Stimulated activated CD8-positive, alpha-beta memory T cell treated with anti-CD3 and anti-CD28 coated beads, Interleukin-4, amount 100 ng/mL, for 4 hours (primary cell): ENCODE measurements around the gene ALS2.
"Not testable (repeated sequence)": the region's sequence is repeated elsewhere in the genome, so short reads cannot be mapped to it uniquely, and the experiment has no call there.

ENCODE experiments used
- DNase-seq, 2 donors: peaks; one replicate each; pipeline ENCODE4 v3.0.0-alpha.2; 2020; ENCODE audit warnings: low read depth in 2 of 2, low spot score in 1 of 2

ALS2 gene

GRCh38 chr2:201780674-201781493, at the start of gene ALS2:
Gene ALS2 (minus strand): TSS chr2:201780933. CDS start chr2:201768885, 12,048 bp downstream.
- peak; percentile 83 to 92 for DNase-seq

GRCh38 chr2:201828220-201828619, 47.5 kb upstream of the ALS2 start:
- DNase-seq: no peak

DNA sequence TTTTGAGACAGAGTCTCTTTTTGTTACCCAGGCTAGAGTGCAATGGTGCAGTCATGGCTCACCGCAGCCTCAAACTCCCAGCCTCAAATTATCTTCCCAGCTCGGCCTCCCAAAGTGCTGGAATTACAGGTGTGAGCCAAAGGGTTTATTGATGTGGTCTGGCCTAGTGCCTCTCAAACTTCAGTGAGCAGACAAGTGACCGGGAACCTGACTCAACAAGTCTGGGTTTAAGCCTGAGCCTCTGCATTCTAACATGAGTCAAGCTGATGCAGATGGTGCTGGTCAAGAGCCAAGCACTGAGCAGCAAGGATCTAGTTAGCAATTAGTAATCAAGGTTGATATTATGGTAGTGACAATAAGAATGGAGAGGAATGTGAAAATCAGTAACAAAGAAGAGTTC, 46.9 kb upstream of the ALS2 start:
- DNase-seq: no peak

DNA sequence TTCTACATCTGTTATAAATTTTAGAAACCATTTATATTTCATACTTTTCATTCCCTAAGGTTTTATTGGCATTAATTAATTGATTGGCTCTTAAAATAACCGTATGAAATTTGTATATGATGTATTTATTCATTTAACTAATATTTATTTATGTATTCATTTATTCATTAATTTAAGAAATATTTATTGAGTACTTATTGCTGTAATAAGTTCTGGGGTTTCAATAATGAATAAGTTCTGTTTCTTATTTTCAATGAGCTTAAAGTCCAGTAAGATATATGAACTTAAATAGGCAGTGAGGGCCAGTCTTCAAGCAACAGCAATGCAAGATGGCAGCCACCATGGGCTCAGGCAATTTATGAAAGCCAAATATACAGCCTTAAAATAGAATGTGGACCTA, 43.5 kb upstream of the ALS2 start:
- no peak for DNase-seq

- no peak for DNase-seq
Measured at GRCh38 chr2:201821080-201821479, 40.3 kb upstream of the ALS2 start.

DNA sequence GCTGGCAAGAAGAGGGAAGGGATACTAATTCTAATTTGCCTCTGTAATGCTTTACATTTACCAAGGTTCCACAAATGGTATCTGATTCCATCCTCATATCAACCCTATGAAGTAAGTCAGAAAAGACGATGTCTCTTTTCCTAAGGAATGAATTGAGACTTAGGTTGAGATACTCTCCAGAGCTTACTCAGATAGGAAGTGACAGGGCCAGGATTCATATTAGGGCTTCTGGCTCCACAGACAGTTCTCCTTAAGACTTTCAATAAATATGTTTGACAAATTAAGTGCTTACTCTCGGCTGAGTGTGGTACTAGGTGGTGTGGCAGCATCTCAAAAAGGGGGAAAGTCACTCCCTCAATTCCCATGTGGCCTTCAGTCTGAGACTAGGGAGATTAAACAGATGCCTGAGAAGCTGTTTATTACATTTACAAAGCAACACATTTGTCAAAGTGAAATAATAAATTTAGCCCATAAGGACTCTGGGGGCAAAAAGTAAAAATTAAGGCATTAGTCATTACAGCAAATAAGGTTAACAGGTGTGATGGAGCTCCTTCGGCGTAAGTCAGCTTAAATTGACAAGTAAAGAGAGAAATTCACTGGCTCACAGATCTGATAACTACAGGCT, 39.8 kb upstream of the ALS2 start:
- DNase-seq: no peak

DNA sequence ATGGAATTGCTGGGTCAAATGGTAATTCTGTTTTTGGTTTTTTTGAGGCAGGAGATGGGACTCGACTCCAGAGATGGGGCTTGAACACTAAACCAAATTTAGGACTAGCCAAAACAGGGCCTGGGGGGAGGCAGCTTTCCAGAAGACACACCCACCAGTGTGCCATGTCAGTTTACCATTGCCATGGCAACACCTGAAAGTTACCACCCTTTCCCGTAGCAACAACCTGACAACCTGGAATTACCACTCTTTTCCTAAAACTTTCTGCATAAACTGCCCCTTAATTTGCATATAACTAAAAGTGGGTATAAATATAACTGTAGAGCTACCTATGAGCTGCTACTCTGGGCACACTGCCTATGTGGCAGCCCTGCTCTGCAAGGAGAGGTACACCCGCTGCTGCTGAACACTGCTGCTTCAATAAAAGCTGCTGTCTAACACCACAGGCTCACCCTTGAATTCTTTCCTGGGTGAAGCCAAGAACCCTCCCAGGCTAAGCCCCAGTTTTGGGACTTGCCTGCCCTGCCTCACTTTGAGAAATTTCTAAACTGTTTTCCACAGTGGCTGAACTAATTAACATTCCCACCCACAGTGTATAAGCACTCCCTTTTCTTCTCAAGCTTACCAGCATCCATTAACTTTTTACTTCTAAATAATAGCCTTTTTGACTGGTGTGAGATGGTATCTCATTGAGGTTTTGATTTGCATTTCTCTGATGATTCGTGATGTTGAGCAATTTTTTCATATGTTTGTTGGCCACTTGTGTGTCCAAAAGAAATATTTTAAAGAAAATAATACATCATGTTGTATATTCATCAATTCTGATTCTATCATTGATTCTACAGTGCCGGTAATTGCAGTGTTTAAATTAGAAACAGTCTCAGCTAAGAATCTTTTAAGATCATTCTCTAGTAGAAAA, 36.2 kb upstream of the ALS2 start:
- DNase-seq: no peak

DNA sequence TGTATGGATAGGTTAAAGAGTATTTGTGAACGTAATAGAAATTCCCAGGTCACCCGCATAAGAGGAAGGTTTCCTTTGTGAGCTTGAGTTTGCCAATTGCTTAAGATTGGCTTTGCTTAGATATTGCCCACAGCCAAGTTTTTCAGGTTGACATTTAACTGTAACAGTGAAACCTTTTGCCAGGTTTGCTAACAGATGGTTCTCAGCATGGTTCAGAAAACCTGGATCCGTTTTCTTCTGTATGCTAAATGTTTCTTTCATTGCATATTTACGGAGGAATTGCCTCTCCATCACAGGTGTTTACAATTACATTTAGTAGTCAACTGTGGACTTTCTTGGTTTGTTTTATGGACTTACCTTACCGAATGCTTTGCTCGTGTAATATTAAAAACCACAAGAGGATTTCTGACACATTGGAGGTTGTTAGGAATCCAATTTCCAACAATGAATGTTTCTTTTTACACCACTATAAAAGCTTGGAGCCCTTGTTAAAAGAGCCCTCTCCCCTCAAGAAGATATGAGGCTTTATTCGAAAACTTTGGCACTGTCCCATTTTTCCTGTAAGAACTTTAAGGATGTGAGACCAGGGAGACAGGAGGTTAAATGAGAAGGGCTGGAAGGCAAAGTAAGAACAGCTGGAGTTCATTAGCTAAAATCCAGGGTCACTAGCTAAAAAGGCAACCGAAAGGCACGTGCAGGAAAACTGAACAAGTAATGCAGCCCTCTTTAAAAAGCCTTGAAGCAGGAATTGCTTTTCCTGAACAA, 33.4 kb upstream of the ALS2 start:
- DNase-seq: no peak

DNA sequence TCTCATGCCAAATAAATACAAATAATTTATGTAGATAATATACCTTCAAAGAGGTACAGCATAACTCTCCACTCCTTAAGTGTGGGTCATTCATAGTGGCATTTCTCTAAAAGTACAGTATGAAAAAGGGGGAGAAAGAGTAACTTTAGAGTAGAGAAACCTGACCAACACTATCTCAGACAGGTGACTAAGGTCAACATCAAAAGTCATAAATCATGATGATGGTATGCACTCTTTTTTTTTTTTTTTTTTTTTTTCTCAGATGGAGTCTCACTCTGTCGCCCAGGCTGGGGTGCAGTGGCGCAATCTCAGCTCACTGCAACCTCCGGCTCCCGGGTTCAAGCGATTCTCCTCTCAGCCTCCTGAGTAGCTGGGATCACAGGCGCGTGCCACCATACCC, 29.9 kb upstream of the ALS2 start:
- not testable (repeated sequence) for DNase-seq

DNA sequence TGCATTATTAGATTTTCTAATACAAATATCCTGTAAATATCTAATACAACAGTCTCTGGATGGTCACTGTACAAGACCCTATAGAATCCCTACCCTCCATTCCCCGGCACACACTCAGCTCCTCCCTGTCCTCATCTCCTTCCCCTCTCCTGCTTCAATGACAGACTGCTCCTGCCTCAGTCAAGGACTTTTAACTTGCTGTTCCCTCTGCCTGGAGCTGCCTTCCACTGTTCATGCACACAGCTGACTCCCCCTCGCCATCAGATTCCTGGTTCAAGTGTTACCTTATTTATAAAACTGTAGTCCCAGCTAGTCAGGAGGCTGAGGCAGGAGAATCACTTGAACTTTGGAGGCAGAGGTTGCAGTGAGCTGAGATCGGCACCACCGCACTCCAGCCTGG, 28.9 kb upstream of the ALS2 start:
- DNase-seq: no peak

DNA sequence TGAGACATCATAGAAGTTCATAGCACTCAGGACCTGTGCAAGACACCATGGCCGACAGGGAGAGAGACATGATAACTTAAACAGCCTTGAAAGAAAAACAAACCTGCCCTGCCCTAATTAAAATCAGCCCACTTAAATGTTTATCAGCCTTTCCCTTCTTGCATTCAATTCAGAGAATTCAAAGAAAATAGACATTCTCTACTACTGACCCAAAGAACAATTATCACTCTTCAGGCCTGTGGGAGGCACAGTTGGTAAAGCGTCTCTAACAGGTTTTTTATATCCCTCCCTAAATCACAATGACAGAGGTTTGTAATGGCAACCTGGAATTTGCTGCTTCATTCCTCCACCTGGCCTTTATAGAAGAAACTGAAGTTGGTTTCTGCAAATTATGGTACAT, 27.3 kb upstream of the ALS2 start:
- DNase-seq: no peak

DNA sequence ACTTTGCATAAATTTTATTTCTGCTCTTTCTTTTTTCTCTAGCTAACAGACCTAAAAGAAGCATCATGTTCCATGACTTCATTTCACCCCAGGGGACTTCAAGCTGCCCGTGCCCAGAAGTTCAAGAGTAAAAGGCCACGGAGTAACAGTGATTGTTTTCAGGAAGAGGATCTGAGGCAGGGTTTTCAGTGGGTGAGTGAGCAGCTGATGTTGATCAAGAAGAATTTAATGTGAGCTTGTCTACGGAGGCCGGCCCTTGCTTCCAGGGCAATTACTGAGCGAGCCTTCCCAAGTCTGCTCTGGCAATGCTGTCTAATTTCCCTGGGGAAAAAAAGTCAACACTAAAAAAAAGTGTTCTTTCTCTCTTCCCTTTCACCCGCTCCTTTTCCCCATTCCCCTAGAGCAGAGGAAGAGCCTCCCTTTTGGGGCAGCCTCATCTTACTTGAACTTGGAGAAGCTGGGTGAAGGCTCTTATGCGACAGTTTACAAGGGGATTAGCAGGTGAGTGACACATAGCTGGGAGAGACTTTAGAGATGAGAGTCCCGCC, 26.8 kb upstream of the ALS2 start:
- DNase-seq: no peak

DNA sequence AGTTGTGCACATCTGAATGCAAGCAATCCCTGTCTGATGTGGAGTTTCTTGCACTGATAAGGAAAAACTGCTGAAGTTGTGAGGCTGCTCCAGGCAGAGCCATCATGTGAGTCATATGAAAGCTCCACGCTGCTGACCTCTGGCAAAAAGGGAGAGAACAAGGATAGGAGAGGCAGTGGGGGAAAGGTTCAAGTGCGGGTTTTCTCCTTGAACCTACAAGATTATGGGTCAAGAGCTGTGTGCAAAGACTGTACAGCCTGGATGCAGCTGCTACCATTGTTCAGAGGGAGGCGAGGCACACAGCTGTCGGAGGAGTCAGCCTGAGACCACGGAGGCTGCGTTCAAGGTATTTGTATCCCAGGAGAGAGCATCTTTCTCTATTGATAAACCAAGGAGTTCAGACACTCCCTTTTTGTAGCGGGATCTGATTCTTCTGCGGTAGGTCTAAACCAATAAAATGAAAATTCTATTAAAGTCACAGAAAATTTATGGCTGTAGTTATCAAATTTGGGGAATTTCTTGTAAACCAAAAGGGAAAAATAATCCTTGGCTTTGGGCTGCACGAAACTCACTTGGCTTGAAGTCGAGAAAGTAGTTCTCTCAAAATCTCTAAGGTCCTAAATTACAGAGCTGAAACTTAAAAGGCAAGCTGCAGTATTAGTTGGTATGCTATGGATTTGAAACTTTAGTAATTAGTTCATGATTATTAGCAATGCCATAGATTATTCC, 25.9 kb upstream of the ALS2 start, which contains the start of gene CDK15:
Gene CDK15 (plus strand): TSS at position 96 of the 729 bp plus-strand sequence. CDS start 128 bp downstream, at position 224.
- no peak for DNase-seq

- DNase-seq: not testable (repeated sequence)
Measured at GRCh38 chr2:201798914-201799285, 18.2 kb upstream of the ALS2 start.

- no peak for DNase-seq
Measured at GRCh38 chr2:201798252-201798913, 17.6 kb upstream of the ALS2 start.

GRCh38 chr2:201797175-201797840, 16.6 kb upstream of the ALS2 start:
- DNase-seq: no peak

DNA sequence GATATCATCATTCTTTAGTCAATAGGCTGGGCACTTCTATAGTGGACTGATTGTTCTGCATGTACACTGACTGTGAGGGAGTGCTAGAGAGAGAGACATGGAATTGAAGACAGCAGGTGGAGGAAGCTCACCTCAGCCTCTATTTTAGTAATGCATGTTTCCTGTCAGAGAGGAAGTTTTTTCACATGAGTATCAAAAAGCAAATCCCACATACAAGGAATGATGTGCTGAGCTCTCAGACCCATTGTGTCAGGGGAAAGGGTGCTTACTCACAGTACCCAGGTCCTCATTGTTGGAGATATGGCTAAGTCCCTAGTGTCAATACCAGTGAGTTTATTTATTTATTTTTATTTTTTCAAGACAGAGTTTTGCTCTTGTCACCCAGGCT, 15.7 kb upstream of the ALS2 start:
- DNase-seq: no peak

- no peak for DNase-seq
Measured at GRCh38 chr2:201795607-201796477, 15.1 kb upstream of the ALS2 start.
